Measurements from ENCODE around the gene RXFP4.

GRCh38 chr1:155982106-155982505, 40.7 kb downstream of the RXFP4 start:
- TF ChIP-seq CTCF (IDR thresholded peaks at IDR 0.05), result no peak
- no peak for TF ChIP-seq EP300 (IDR thresholded peaks at IDR 0.05)
- no peak for TF ChIP-seq JUN (IDR thresholded peaks at IDR 0.05)
- no peak for TF ChIP-seq REST (IDR thresholded peaks at IDR 0.05)
- TF ChIP-seq SMC3 (IDR thresholded peaks at IDR 0.05), result no peak
- no peak for TF ChIP-seq SREBF2 (IDR thresholded peaks at IDR 0.05)
- no peak for TF ChIP-seq CEBPB (IDR thresholded peaks at IDR 0.05)
- no peak for TF ChIP-seq GATA3 (IDR thresholded peaks at IDR 0.05; ENCODE audit: borderline replicate concordance)
- TF ChIP-seq RNF2 (IDR thresholded peaks at IDR 0.05; ENCODE audit: borderline replicate concordance, low read depth), result no peak
- TF ChIP-seq EHMT2 (IDR thresholded peaks at IDR 0.05; ENCODE audit: low read depth), result no peak
- TF ChIP-seq POLR2A (IDR thresholded peaks at IDR 0.05; ENCODE audit: low read length), result no peak
- no peak for TF ChIP-seq E2F6 (IDR thresholded peaks at IDR 0.05; ENCODE audit: borderline replicate concordance, low read depth)
- TF ChIP-seq MAX (IDR thresholded peaks at IDR 0.05), result no peak
- TF ChIP-seq CHD2 (IDR thresholded peaks at IDR 0.05; ENCODE audit: low read length, partially characterized antibody), result no peak
